Hematopoietic multipotent progenitor cell (in vitro differentiated cells): ENCODE data around the gene DOCK1. TPM values are rescaled to one million over a fixed set of nuclear protein-coding genes. Genes with fewer than 3 reads are reported as not detected.

Experiments used
- DNase-seq, 3 donors: peaks; one replicate each; pipeline ENCODE4 v3.0.0-alpha.2; 2011 to 2015; ENCODE audit warnings: low read depth in 2 of 3, low spot score in 2 of 3
- total RNA-seq: library from RNA; depleted of rRNA; stranded (reverse); fragments of >200 nt; gene quantifications from one replicate; pipeline ENCODE4 v1.2.3, GENCODE V29; 2012

The DOCK1 gene
- total RNA-seq, 1 donor, result 27.5 TPM

- DNase-seq, result no peak
Observed at GRCh38 chr10:127195041-127195506, 289.8 kb downstream of the DOCK1 start.

- peak in 1 of 3 donors; percentile 15 for DNase-seq
Observed at GRCh38 chr10:127195571-127196281, 290.5 kb downstream of the DOCK1 start.

- DNase-seq, result peak in 1 of 3 donors; percentile 28
Observed at GRCh38 chr10:127196282-127197153, 291.3 kb downstream of the DOCK1 start, which contains the start of gene INSYN2A. TSS of gene INSYN2A (minus strand) at chr10:127196591. CDS start at chr10:127176395, 20,196 bp downstream.

- DNase-seq, result no peak
Observed at GRCh38 chr10:127197154-127197432, 291.9 kb downstream of the DOCK1 start.

DNA sequence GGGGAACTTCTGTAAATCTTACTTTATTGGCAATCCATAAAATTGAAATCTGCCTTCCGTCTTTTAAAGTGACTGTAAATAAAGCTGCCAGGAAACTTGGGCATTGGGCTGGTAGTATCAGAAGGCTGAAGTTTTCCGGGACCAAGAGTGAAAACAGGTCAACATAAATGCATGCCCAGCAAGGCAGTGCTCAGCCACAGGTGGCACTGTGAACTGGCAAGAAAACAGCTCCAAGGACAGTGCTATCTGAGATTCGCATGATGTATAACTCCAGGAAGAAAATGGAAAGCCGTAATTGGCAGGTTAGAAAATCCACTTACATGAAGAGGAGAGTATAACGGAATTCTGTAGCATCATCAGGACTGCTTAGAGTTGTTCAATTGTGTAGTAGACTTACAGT, 293.1 kb downstream of the DOCK1 start:
- DNase-seq, result no peak

DNA sequence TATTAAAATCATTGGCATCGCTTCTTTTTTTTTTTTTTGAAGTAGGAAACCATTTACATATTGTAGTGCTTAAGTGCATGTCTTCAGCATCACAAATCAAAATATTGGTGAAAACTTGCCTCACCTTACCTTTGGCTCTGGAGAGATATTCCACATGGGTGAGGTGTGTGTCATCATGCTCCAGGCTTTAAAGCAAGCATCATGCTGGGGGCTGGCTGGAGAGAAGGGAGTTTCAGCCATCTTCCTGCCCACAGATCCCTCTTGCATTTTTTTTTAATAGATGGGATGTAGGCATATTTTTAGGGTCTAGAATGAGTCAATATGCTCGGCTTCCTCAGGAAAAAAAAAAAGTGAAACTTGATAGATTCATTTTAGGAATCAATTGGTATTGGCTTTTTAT, 293.5 kb downstream of the DOCK1 start:
- no peak for DNase-seq

GRCh38 chr10:127200646-127201045, 295.4 kb downstream of the DOCK1 start:
- no peak for DNase-seq

DNA sequence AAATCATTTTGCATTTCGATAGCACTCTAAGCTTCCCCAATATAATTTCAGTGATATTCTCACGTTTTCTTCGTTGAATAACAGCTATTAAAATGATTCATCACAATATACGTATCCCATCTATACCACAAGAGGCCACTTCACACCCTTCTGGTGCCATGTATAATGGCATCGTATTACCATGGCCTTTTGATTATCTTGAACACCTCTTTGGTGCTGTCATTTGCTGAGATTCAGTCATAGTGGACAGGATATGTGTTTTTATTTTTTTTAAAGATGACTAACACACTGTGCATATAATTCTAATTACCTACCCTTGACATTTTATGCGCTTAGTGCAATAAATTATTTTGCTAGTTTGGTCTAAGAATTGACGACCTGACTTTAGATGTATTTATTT, 297.8 kb downstream of the DOCK1 start:
- DNase-seq, result no peak

GRCh38 chr10:127207081-127207480, 301.9 kb downstream of the DOCK1 start:
- no peak for DNase-seq

DNA sequence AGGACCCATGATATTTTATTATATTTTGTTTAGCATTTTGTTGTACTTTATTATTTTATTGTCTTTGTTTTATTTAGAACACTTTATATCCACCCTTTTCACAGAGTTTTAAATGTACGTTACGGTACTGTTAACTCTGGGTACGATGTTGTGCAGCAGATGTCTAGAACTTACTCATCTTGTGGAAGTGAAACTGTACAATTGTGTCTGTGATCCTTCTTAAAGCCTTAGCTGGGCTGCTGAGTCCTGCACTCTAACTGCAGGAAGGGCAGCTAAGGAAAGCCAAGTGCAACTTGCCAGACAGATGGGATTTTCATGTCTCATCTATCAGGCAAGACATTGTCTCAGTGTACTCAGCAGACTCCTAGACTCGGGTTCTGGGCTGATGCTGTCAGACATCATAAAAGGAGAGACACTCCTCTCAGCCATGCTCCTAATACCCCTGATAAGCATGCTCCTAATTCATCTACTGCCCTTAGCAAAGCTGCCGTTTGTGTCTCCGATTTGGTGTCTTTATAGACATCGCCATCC, 305.8 kb downstream of the DOCK1 start:
- DNase-seq, result no peak

DNA sequence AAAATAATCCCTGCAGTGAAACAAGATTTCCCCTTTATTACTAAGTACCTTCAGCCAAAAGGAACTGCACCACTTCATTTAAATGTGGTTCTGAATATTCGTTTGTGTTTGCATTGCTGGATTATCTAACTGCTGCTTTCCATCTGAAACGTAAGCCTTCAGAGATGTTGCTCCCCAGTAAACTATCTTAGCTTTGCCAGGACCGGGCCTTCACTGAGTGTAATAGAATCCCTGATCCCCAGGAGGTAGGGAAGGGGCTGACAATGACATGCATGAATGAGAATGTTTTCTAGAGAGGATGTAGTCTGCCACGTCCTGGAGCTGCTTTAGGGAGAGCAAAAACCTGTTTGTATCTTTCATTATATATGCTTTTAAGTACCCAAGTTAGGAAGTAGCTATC, 310.6 kb downstream of the DOCK1 start:
- no peak for DNase-seq

DNA sequence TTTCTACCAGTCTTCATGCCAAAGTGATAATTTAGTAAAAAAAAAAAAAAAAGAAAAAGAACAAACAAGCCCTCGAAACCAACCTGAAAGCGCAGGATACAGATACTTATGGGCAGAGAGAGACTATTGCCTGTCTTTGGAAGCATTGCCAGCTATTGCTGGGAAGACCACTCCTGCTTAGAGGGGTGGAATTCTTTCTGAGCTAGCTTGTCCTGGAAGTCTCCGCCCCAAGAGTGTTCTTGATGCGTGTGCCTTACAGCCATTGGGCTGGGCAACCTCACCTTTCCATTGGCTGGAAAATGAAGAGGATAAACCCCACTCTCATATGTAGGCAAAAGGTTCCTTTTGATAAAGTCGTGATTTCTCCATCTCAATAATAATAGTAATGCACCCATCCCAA, 311.0 kb downstream of the DOCK1 start:
- no peak for DNase-seq

DNA sequence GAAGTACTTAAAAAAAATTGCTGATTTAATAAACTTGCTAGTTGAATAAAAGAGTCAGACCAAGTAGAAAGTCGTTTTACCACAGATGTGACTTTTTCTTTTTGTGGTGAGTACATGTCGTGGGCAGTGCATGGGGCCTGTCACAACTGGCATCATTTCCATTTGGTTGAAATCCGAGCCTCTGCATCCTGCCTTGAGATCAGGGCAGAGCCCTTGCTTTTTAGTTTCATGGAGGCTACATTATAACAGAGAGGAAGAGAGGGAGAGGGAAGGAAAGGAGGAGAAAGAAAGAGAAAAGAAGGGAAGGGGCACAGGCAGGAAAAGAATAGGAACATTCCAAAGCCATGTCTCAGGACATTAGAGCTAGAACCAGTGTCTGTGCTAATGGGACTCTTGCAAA, 311.6 kb downstream of the DOCK1 start:
- DNase-seq, result no peak

- no peak for DNase-seq
Observed at GRCh38 chr10:127218658-127219057, 313.4 kb downstream of the DOCK1 start.

DNA sequence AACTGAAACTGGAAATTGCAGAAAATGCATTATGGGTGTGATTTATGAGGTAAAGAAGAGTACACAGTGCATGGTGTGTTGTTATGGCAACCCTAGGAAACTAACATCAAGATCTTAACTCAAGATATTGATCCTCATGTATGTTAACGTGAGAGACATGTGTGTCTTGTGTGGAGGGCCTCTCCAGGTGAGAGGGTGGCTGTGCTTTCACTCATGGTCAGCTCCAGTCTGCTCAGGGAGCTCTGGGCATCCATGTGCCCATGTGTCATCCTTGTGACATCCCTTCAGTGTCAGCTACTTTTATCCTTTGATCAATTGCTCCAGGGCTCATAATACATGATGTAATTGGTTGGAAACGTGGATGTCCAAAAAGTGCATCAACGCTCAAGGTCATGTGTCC, 316.1 kb downstream of the DOCK1 start:
- no peak for DNase-seq

DNA sequence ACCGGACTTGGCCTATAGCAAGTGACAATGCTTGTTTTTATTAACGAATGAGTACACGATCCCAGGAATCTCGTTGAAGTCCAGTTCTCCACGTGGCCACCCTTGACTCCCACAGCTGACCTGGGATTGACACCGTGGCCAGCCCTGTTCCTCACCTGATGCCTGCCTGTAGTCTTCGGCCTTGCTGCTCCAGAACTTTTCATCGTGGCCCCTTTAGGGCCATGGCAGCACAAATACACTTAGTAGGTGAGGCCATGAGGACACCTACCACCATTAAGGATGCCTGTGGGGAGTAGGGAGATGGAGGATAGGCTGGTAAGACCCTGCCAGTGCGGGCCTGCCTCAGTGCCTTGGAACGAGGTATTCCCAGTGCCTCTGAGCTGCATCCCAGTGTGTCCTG, 321.8 kb downstream of the DOCK1 start:
- DNase-seq, result no peak

GRCh38 chr10:127227663-127228062, 322.4 kb downstream of the DOCK1 start:
- no peak for DNase-seq

DNA sequence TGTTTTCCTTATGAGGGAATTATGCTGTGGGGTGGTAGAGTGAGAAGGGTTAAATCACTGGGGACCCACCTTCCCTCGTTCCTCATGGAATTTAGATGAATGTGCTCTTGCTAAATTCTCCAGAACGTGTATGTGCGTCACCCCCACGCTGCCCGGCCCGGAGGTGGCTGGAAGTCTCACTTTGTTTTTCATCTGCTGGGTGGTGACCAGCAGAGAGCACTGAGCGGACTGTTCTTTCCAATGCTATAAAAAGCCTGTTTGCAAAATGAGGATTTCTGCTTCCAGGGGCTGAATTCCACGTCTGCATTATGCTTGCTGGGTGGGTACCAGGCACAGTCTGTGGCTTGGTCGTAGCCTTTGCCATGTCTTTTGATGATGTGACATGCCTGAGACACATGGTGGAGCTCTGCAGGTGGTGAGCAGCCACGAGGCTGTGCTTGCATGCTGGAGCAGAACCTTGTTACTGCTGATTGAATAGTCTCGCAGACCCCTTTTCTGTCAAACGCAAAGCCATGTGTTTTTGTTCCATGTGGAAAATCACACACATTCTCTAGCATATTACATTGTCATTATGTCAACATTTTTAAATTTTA, 323.1 kb downstream of the DOCK1 start:
- DNase-seq, result no peak

DNA sequence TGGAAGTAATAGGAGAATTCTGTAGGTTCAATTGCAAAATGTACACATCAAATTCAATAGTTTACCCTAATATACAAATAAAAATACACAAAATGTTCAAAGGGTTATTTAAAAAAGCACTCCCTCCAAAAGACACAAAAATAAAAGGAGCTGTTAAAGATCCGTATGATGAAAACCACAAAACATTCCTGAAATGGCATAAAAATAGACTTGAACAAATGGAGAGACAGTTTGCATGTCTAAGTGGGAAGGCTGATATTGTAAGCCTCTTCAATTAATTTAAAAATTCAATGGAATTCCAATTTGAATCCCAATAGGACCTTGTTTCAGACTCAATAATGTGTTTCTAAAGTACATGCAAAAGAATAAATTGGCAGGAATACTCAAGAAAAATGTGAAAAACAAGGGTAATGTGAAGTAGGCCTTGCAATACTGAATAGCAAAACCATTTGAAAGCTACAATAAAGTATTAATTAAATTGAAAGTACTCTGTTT, 329.1 kb downstream of the DOCK1 start:
- no peak for DNase-seq

DNA sequence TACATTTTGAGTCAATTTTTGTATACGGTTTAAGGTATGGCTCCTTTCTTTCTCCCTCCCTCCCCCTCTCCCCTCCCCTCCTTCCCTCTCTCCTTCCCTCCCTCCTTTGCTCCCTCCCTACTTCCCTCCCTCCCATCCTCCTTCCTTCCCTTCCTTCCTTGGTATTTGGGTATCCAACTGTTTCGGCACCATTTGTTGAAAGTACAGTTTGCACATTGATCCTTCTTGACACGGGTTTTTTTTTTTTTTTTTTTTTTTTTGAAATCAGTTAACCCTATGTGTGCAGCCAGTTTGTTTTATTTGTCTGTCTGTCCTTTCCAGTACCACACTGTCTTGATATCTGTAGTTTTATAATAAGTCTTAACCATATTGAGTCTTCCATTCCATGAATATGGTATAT, 331.0 kb downstream of the DOCK1 start:
- DNase-seq, result no peak

GRCh38 chr10:127242914-127243313, 337.7 kb downstream of the DOCK1 start:
- DNase-seq, result no peak
